Measurements from ENCODE around the gene COL8A2.
A peak's percentile ranks its signal among the peaks of the same experiment; 100 is the strongest.

The COL8A2 gene

GRCh38 chr1:36135796-36136195 is 10.8 kb upstream of the COL8A2 start:
- no peak for DNase-seq (ENCODE audit: low read depth)

GRCh38 chr1:36135330-36135667 is 10.3 kb upstream of the COL8A2 start:
- no peak for DNase-seq (ENCODE audit: low read depth)

- no peak for DNase-seq (ENCODE audit: low read depth)
Observed at GRCh38 chr1:36134505-36135329, 9.7 kb upstream of the COL8A2 start.

- no peak for DNase-seq (ENCODE audit: low read depth)
Observed at GRCh38 chr1:36134031-36134430, 9.0 kb upstream of the COL8A2 start.

GRCh38 chr1:36133484-36133883 is 8.5 kb upstream of the COL8A2 start:
- DNase-seq (ENCODE audit: low read depth): no peak

- DNase-seq (ENCODE audit: low read depth): no peak
Observed at GRCh38 chr1:36132029-36132428, 7.0 kb upstream of the COL8A2 start.

GRCh38 chr1:36128905-36129206 is 3.8 kb upstream of the COL8A2 start:
- DNase-seq (ENCODE audit: low read depth): no peak

GRCh38 chr1:36128126-36128904 is 3.3 kb upstream of the COL8A2 start:
- DNase-seq (ENCODE audit: low read depth): no peak

- DNase-seq (ENCODE audit: low read depth): peak; percentile 24
Observed at GRCh38 chr1:36126797-36127500, 1.9 kb upstream of the COL8A2 start.

GRCh38 chr1:36126005-36126716 is 1.1 kb upstream of the COL8A2 start:
- DNase-seq (ENCODE audit: low read depth): no peak

- no peak for DNase-seq (ENCODE audit: low read depth)
Observed at GRCh38 chr1:36124404-36125128, 456 bp downstream of the COL8A2 start.

- no peak for DNase-seq (ENCODE audit: low read depth)
Observed at GRCh38 chr1:36123356-36123755, 1.7 kb downstream of the COL8A2 start.

GRCh38 chr1:36122062-36123030 is 2.7 kb downstream of the COL8A2 start:
- no peak for DNase-seq (ENCODE audit: low read depth)

GRCh38 chr1:36119456-36119855 is 5.6 kb downstream of the COL8A2 start:
- DNase-seq (ENCODE audit: low read depth): no peak

- DNase-seq (ENCODE audit: low read depth): no peak
Observed at GRCh38 chr1:36118447-36119204, 6.4 kb downstream of the COL8A2 start.

- no peak for DNase-seq (ENCODE audit: low read depth)
Observed at GRCh38 chr1:36116901-36117300, 8.1 kb downstream of the COL8A2 start.

GRCh38 chr1:36115931-36116330 is 9.1 kb downstream of the COL8A2 start:
- no peak for DNase-seq (ENCODE audit: low read depth)

- no peak for DNase-seq (ENCODE audit: low read depth)
Observed at GRCh38 chr1:36115200-36115669, 9.8 kb downstream of the COL8A2 start.

GRCh38 chr1:36114371-36114770 is 10.7 kb downstream of the COL8A2 start:
- no peak for DNase-seq (ENCODE audit: low read depth)

- no peak for DNase-seq (ENCODE audit: low read depth)
Observed at GRCh38 chr1:36112823-36113222, 12.2 kb downstream of the COL8A2 start.

Measured in stimulated activated CD4-positive, alpha-beta T cell treated with anti-CD3 and anti-CD28 coated beads, Interleukin-2, amount 100 ng/mL, for 4 hours (primary cell).